GM19452 (cell line): ENCODE measurements around the gene ZDHHC8.

Experiments used
- ATAC-seq: cut with Tn5 transposase; IDR thresholded peaks from one replicate; pipeline ENCODE4 v1.9.1; 2021; ENCODE audit not compliant: unreplicated experiment

ZDHHC8 gene

GRCh38 chr22:20177217-20177911 is 45.8 kb downstream of the ZDHHC8 start:
- ATAC-seq, result no peak

- ATAC-seq, result no peak
These were observed 46.7 kb downstream of the ZDHHC8 start for GRCh38 chr22:20178075-20178914.

- no peak for ATAC-seq
These were observed 47.3 kb downstream of the ZDHHC8 start for GRCh38 chr22:20178915-20179227.

GRCh38 chr22:20179455-20180244 is 48.0 kb downstream of the ZDHHC8 start:
- ATAC-seq, result no peak

GRCh38 chr22:20180245-20180630 is 48.6 kb downstream of the ZDHHC8 start:
- ATAC-seq, result no peak

- no peak for ATAC-seq
These were observed 49.0 kb downstream of the ZDHHC8 start for GRCh38 chr22:20180640-20181039.

- no peak for ATAC-seq
These were observed 49.7 kb downstream of the ZDHHC8 start for GRCh38 chr22:20181194-20181883.

GRCh38 chr22:20181884-20182236 is 50.3 kb downstream of the ZDHHC8 start:
- ATAC-seq, result no peak

GRCh38 chr22:20182365-20182764 is 50.8 kb downstream of the ZDHHC8 start:
- ATAC-seq, result no peak

GRCh38 chr22:20183101-20183500 is 51.5 kb downstream of the ZDHHC8 start:
- no peak for ATAC-seq

- ATAC-seq, result no peak
These were observed 52.2 kb downstream of the ZDHHC8 start for GRCh38 chr22:20183823-20184222.

GRCh38 chr22:20184501-20185165 is 53.0 kb downstream of the ZDHHC8 start:
- no peak for ATAC-seq

- ATAC-seq, result no peak
These were observed 54.1 kb downstream of the ZDHHC8 start for GRCh38 chr22:20185750-20186149.

- ATAC-seq, result no peak
These were observed 54.7 kb downstream of the ZDHHC8 start for GRCh38 chr22:20186183-20186870.

- no peak for ATAC-seq
These were observed 55.4 kb downstream of the ZDHHC8 start for GRCh38 chr22:20186871-20187546.

GRCh38 chr22:20187777-20188566 is 56.4 kb downstream of the ZDHHC8 start:
- no peak for ATAC-seq

GRCh38 chr22:20188567-20188877 is 56.9 kb downstream of the ZDHHC8 start:
- no peak for ATAC-seq

- ATAC-seq, result no peak
These were observed 59.5 kb downstream of the ZDHHC8 start for GRCh38 chr22:20191000-20191515.

- ATAC-seq, result no peak
These were observed 60.2 kb downstream of the ZDHHC8 start for GRCh38 chr22:20191803-20192202.
